Esophagus muscularis mucosa (tissue), 4 donors: ENCODE results near the gene VAMP1.

Experiments used
- EP300 ChIP-seq: sonication (generic); formaldehyde crosslinking; IDR thresholded peaks from one replicate; pipeline ENCODE4 v1.6.1; 2017; ENCODE audit warnings: antibody characterized with exemption
- POLR2A ChIP-seq: fragments of 450-650 bp; IDR thresholded peaks from one replicate; pipeline ENCODE4 v1.6.1; 2017; ENCODE audit warnings: antibody characterized with exemption, moderate library complexity, mild to moderate bottlenecking, low read depth
- TF ChIP-seq, protein P1 (sequence below), 3 experiments: fragments of 200-600 bp in 2 of 3; fragments of 450-650 bp in 1 of 3; sonication (generic) in 2 of 3; IDR thresholded peaks; one replicate each; pipeline ENCODE4 v1.5.1; 2017 to 2019; ENCODE audit warnings: antibody characterized with exemption in 3 of 3, mild to moderate bottlenecking in 2 of 3, moderate library complexity in 1 of 3

DNA sequence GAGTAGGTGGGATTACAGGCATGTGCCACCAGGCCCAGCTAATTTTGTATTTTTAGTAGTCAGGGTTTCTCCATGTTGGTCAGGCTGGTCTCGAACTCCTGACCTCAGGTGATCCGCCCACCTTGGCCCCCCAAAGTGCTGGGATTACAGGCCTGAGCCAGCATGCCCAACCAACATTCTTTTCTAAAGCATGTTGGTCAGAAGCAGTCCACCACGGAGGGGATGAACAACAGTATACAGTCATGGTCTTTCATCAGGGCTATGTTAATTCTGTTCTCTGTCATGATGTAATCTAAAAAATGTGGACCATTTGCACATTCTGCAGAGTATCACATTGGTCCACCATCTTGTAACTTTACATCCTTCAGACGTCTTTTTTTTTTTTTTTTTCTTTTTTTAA is 19.0 kb upstream of the VAMP1 start:
- TF ChIP-seq, protein P1, sequence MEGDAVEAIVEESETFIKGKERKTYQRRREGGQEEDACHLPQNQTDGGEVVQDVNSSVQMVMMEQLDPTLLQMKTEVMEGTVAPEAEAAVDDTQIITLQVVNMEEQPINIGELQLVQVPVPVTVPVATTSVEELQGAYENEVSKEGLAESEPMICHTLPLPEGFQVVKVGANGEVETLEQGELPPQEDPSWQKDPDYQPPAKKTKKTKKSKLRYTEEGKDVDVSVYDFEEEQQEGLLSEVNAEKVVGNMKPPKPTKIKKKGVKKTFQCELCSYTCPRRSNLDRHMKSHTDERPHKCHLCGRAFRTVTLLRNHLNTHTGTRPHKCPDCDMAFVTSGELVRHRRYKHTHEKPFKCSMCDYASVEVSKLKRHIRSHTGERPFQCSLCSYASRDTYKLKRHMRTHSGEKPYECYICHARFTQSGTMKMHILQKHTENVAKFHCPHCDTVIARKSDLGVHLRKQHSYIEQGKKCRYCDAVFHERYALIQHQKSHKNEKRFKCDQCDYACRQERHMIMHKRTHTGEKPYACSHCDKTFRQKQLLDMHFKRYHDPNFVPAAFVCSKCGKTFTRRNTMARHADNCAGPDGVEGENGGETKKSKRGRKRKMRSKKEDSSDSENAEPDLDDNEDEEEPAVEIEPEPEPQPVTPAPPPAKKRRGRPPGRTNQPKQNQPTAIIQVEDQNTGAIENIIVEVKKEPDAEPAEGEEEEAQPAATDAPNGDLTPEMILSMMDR (IDR thresholded peaks at IDR 0.05), result no peak
- TF ChIP-seq POLR2A, result no peak
- TF ChIP-seq EP300, result no peak
